ENCODE measurements around the gene SPRYD4.
A peak's percentile ranks its signal among the peaks of the same experiment; 100 is the strongest.

Gene SPRYD4

GRCh38 chr12:56488041-56488955 lies 19.9 kb downstream of the SPRYD4 start, which contains the start of gene GLS2 (continued):
- TF ChIP-seq ZBTB10 (tag by site-specific recombination; IDR thresholded peaks at IDR 0.05) = no peak
- no peak for TF ChIP-seq HOXC10 (CRISPR knock-in tag; IDR thresholded peaks at IDR 0.05)
- TF ChIP-seq BCL6B (tag by site-specific recombination; IDR thresholded peaks at IDR 0.05) = no peak
- no peak for TF ChIP-seq ZNF560 (tag by site-specific recombination; IDR thresholded peaks at IDR 0.05; ENCODE audit: borderline replicate concordance)
- TF ChIP-seq PRDM4 (tag by site-specific recombination; IDR thresholded peaks at IDR 0.05) = no peak
- no peak for TF ChIP-seq ZNF311 (tag by site-specific recombination; IDR thresholded peaks at IDR 0.05; ENCODE audit: borderline replicate concordance)
- TF ChIP-seq GLIS2 (tag by site-specific recombination; IDR thresholded peaks at IDR 0.05) = peak; percentile 67
- no peak for TF ChIP-seq ZSCAN4 (tag by site-specific recombination; IDR thresholded peaks at IDR 0.05)
- TF ChIP-seq ZBTB8A (tag by site-specific recombination; IDR thresholded peaks at IDR 0.05) = no peak
- no peak for TF ChIP-seq BCL11B (tag by site-specific recombination; IDR thresholded peaks at IDR 0.05; ENCODE audit: low read depth)
- TF ChIP-seq SP2 (tag by site-specific recombination; IDR thresholded peaks at IDR 0.05) = peak; percentile 80
- TF ChIP-seq PRDM10 (tag by site-specific recombination; IDR thresholded peaks at IDR 0.05) = peak; percentile 64
- TF ChIP-seq ZBTB7A (tag by site-specific recombination; IDR thresholded peaks at IDR 0.05; ENCODE audit: low read depth) = no peak
- TF ChIP-seq ZNF785 (tag by site-specific recombination; IDR thresholded peaks at IDR 0.05) = no peak
- no peak for TF ChIP-seq ZSCAN30 (tag by site-specific recombination; IDR thresholded peaks at IDR 0.05)

Measured in HEK293 (cell line).